Stimulated activated CD4-positive, alpha-beta T cell treated with anti-CD3 and anti-CD28 coated beads, TNF-alpha, amount 100 ng/mL, for 4 hours (primary cell): ENCODE data around the gene WDPCP.
"Not testable (repeated sequence)": the region's sequence is repeated elsewhere in the genome, so short reads cannot be mapped to it uniquely, and the experiment has no call there.

Experiments
- DNase-seq, 3 experiments: peaks; one replicate each; pipeline ENCODE4 v3.0.0-alpha.2; 2020; ENCODE audit warnings: low read depth in 3 of 3

Gene WDPCP, protein sequence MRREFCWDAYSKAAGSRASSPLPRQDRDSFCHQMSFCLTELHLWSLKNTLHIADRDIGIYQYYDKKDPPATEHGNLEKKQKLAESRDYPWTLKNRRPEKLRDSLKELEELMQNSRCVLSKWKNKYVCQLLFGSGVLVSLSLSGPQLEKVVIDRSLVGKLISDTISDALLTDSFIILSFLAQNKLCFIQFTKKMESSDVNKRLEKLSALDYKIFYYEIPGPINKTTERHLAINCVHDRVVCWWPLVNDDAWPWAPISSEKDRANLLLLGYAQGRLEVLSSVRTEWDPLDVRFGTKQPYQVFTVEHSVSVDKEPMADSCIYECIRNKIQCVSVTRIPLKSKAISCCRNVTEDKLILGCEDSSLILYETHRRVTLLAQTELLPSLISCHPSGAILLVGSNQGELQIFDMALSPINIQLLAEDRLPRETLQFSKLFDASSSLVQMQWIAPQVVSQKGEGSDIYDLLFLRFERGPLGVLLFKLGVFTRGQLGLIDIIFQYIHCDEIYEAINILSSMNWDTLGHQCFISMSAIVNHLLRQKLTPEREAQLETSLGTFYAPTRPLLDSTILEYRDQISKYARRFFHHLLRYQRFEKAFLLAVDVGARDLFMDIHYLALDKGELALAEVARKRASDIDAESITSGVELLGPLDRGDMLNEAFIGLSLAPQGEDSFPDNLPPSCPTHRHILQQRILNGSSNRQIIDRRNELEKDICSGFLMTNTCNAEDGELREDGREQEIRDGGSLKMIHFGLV

DNA sequence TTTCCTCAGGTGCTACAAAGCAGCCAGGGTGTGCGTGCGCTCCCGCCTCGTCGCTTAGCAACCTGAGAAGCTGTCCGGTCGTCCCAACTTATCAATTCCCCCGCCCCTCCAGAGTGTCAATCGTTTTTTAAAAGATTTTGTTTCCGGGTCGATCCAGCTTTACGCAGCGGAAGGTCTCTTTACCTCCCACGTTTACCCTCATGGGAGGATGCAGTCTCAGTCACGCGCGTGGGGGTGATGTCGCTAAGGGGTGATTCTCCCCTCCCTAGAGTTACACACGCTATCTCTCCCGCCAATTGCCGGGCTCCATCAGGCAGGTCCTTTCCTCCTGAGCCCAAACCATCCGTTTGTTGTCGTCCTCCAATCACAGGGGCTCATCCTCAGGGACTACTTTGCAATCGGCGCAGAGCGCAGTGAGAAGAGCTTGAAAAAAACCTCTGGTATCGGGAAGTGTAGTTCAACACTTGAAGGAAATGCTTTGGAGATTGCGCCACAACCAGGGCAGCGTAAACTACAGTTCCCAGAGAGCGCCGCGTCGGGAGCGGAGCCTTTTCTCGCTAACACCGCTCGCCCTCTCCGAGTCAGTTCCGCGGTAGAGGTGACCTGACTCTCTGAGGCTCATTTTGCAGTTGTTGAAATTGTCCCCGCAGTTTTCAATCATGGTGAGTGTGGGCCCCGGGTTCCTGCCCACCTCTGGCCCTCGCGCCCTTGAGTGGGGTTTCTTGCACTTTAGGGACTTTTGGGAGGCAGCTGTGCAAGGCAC lies at the start of gene WDPCP, which contains the start of gene MDH1:
Gene WDPCP (minus strand): TSS at position 93 of the 763 bp plus-strand sequence. CDS start 206 bp downstream, outside the sequence.
Gene MDH1 (plus strand): TSS at position 579 of the 763 bp plus-strand sequence. CDS start 81 bp downstream, at position 660.
- peak; percentile 80 to 92 (median 89) for DNase-seq

DNA sequence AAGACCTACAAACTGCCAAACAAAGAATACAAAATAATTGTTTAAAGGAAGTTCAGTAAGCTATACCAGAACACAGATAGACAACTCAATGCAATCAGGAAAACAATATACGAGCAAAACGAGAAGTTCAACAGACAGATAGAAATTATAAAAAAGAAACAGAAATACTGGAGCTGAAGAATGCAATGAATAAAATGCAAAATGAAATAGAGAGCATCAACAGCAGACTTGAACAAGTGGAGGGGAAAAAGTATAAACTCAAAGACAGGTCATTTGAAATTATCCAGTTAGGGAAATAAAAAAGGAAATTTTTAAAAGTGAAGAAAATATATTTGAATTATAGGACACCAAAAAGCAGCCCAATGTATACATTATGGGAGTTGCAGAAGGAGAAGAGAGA lies 44.1 kb upstream of the WDPCP start:
- no peak for DNase-seq

DNA sequence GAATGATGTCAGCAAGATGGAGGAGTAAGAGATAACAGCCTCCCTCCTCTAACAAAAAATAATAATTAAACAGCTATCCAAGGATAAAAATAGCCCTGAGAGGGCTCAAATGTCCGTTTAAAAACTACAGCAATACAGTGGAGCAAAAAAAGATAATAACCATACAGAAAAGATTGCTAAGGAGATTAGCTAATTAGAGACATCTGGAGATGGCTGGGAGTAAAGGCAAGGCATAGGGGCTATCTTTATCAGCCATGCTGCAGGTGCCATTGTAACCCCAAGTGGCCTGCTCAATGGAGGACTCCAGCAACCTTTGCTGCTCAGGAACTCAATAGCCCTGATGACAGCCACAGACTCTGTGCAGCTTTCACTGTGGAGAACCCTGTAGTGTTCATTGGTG lies 43.2 kb upstream of the WDPCP start:
- no peak for DNase-seq

DNA sequence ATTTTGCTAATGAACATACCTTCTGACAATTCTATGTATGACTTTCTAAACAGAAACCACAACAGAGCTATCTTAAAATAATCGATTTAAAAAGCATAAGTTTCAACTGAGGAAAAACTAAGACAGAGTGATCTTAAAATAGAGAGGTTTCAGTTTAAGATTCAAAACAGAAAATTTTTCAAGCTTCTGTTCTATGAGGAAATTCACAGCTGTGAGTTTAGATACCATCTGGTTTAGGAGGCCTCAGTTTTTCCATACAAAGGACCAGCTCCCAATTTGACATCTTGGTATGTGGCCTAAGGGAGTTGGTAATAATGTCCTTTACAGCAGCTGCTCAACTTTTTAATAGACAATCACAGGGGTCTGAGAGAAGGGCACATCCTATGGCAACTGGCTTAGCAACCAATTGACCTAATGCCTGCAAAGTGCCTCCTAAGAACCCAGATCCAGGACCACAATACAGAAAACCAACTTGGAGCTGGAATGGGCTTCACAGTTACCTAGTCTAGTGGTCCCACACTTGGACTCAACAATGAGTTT lies 40.2 kb upstream of the WDPCP start:
- DNase-seq = no peak

DNA sequence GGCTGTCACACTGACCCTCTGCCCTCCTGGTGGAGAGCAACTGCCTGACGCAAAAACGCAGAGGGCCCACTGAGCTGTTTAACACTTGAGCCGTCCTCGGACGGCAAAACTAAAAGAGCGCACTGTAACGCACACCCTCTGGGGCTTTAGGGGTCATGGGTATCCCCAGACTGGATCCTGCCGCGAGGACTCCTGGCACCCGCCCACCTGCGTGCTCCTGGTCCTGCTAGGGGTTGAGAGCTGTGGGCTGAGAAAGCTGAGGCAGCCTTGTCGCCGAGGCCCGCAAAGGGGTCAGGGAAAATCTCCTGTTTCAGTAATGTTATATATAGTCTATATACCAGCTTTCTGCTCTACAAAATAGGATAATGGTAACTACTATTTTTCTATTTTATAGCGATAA lies 39.6 kb upstream of the WDPCP start:
- DNase-seq = no peak

DNA sequence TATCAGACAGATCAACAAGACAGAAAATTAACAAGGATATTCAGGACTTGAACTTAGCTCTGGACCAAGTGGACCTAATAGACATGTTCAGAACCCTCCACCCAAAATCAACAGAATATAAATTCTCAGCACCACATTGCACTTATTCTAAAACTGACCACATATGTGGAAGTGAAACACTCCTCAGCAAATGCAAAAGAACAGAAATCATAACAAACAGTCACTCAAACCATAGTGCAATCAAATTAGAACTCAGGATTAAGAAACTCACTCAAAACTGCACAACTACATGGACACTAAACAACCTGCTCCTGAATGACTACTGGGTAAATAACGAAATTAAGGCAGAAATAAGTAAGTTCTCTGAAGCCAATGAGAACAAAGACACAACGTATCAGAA lies 35.5 kb upstream of the WDPCP start:
- DNase-seq = not testable (repeated sequence)

DNA sequence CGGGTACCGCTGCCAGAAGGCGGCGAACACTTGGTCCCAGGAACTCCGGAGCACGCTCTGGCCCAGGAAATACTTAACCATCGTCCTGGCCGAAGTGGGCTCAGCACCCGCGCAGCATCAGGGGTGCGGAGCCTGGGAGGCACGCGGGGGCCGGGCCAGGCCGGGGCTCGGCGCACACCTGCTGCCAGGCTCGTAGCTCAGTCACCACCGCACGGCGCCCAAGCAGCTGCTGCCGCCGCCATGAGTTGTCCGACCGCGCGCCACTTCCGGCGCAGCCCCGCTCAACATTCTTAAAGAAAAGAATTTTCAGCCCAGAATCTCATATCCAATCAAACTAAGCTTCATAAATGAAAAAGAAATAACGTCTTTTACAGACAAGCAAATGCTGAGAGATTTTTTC lies 34.5 kb upstream of the WDPCP start:
- no peak for DNase-seq

DNA sequence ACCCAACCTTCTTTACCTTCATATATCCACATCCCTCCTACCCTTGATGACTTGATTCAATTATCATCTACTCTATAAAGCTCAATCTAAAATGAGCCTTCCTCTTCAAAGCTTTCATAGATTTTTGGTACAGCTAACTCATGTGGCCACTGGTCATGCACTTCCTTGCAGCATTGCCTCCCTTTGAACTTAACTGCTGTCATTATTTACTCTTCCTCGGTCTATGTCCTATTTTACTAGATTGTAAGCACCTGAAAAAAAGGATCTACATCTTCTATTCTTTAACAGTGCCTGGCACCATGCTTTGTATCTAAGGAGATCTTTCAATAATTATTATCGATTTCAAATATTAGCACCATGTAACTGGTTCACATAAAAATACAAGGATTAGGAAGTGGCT lies 31.1 kb upstream of the WDPCP start:
- no peak for DNase-seq

DNA sequence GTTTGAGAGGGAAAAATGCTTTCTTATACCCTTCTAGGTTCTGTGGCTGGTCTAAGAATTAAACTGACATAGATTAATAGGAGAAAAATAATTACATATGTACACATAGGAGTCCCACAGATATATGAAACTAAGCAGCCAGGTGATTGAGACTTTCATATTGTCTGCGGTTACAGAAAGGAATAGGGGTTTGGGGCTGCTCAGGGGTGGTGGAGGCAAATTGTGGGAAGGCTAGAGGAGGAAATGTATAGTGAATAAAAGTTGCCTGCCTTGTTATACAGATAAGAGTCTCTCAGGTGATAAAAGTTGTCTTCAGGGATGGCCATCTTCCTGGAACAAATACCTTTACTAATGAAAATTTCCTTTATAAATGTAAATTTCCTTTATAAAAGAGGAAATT lies 29.1 kb upstream of the WDPCP start:
- DNase-seq = no peak

DNA sequence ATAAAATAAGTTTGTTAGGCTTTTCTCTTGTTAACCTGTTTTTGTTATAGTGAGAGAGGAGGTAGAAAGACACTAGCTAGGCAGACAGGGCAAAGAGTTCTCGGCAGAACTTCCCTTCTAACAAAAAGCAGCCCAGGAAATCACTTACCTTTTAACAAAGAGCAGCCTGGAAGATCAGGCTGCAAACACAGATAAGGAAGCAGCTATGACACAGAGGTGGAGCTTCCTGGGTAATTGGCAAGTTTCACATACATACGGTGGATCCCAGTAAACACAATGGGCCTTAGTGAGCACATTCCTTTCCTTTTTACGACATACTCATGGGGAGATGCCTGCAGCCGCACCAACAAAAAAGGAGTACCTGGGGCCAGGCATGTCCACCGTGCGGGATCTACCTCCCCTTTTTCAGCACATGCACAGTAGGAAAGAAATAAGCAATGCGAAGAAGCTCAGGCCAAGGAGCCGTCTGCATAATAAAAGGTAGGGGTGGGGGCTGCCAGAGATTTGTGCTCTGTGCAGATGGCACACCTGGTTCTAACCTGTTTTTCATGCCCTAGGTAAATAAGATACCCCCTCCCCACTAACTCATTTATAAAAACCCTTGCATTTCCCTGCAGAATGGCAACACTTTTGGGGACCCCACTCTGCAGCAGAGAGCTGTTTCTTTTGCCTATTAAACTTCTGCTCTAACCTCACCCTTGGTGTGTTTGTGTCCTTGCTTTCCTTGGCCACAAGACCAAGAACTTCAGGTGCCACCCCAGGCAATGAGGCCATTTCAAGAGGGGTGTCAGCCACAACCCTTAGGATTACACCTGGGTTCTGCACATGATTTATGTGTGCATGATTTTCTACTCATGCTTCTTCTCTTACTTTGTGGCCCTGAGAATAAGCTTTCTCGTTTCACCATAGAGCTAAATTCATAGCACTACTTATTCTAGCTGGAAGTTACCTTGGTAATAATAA lies 27.0 kb upstream of the WDPCP start:
- no peak for DNase-seq

DNA sequence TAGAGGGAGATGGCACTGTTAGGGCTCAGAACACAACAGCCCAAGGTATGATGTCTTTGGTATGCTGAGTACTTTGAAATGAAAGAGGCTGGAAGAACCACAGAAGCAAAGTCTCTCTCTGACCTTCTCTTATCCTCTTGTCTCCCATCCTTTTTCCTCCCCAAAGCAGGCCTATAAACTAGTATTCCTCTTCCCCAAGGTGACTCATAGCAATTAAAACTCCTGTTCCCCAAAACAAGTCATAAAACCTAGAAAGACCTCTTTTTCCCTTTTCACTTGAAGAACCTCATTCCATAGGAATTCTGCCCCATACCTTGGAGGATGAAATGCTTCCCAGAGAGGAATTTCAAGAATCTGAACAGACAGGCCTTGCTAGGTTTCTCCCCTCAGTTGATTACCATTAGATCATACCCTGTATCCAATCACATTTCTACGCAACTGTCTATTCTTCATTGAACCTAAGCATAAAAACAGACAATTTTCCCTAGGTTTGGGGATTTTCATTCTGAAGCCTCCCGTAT lies 26.2 kb upstream of the WDPCP start:
- DNase-seq = no peak

DNA sequence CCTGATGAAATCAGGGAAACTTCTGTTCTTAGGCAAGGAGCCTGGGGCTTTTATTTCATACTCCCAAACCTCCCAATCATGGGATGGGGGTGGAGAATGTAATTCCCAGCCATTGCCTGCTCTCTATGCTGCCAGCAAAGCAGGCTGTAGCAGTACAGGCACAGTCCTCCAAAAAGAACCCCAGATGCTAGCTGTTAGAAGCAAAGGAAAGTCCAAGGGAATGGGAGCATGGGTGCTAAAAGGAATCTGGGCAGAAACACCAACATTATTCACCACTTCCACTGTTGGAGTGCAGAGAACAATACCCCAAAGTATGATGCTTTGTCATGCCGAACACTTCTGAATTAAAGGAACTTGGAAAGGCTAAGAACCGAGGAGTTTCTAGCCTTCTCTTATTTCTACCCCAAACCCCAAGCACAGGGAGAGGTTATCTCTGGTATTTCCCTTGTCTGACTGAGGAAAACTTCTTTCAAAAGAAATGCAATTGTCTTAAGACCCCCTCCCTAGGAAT lies 25.2 kb upstream of the WDPCP start:
- DNase-seq = no peak

DNA sequence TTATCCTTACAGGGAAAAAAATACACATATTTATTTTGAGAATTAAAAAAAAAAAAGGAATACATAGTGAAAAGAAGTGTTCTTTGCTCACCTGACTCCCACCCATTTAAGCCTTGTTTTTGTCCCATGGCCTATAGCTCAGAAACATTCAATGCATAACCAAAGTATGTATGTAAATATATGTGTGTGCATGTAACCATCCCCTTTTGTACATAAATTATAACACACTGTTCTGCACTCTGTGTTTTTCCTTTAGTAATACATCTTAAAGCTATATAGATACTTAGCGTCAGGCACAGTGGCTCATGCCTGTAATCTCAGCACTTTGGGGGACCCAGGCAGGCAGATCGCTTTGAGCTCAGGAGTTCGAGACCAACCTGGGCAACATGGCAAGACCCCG lies 22.2 kb upstream of the WDPCP start:
- no peak for DNase-seq

DNA sequence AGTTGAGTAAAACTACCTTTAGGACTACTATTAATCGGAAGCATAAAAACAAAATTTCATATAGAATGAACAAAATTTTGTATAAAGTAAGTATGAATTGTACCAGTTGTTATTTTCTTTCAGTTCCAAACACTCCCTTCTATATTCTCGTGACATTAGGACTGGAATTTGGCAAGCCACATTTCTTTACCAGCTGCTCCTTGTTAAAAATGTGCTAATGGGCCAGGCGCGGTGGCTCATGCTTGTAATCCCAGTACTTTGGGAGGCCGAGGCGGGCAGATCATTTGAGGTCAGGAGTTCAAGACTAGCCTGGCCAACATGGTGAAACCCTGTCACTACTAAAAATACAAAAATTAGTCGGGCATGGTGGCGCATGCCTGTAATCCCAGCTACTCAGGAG lies 20.6 kb upstream of the WDPCP start:
- not testable (repeated sequence) for DNase-seq

DNA sequence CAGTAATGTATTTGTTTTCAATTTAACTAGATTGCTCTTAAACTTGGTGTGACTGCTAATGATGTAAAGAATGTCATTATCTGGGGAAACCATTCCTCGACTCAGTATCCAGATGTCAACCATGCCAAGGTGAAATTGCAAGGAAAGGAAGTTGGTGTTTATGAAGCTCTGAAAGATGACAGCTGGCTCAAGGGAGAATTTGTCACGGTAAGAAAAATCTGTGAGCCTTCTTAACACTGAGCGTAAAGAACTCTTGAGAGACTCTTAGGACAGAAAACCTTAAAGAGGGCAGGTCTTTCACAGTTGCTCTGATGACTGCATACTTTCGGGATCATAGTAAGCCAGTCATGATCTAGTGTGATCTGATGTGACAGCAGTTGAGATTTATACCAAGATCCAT lies 16.4 kb upstream of the WDPCP start:
- DNase-seq = no peak

DNA sequence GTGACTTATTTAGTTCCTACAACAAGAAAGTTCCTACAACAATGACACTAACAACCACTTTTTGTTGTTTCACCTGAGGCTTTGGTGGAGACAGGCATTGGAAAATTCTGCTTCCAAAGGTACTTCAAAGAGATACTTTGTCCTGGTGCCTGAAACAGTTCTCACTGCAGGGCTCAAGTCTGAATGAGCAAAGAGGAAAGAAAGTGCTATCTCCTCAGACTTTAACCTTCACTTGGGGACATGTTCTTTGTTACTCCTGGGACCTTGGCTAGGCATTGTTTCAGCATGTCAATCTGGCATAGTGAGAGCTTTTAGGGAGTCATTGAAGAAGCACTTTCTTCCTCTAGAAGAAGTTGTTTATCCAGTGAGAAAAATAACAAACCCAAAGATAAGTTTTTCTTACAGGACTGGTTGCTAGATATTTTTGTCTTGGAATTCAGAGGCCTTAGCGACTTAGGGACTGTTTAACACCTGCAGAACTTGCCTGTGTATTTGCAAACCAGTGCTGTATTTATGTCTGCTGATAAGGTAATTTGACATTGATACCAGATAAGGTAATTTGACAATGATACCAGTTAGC lies 12.7 kb upstream of the WDPCP start:
- DNase-seq = no peak

DNA sequence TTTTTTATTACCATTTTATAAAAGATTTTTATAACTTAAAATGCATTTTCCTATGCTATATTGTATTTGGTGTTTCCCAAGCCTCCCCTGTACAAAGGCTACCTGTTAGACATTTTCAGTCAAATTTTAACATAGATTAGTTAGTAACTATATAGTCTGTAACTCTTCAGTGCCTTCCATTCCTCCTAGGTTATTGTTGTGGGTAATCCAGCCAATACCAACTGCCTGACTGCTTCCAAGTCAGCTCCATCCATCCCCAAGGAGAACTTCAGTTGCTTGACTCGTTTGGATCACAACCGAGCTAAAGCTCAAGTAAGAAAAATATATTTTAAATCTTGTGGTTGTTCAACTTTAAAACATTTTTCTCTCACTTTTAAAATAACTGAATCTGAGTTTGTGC lies 10.7 kb upstream of the WDPCP start:
- DNase-seq = no peak

DNA sequence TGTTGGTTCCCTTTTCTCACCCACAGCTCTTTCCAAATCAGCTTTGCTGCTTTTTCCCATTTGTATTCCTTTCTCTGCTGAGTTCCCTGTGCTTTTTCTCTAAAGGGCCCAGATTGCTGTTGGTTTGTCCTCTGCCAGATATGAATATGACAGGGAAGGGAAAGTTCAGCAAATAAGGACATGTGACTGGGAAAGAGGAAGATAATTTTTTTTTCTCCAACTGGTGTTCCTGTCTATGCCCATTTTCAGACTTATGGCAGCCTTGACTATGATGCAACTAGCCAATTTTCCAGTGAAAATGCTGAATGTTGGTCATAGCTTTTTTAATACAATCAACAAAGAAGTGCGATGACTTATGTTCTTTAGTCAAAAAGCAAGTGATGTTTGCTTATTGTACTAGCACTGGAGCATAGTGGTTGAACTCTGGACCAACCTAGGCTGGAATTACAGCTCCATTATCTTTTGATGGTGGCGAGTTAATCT lies 8.2 kb upstream of the WDPCP start:
- DNase-seq = no peak

DNA sequence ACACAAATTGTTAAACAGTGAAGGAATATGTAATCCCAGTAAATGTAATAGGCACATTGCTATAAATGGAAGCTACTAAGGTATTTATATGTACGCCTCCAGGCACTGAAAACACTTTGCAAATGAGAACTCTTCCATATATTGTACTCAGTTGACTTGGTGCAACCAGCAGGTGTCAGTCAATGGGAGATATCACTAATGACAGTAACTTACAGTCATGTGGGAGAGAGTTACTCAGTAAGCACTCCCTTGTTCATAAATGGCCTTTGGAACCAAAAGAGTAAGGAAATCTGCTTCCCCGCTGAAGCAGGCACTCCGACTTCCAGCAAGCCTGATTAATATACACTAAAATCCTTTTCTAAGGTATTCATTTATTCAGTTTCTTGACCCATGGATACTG lies 6.4 kb upstream of the WDPCP start:
- no peak for DNase-seq
